Stimulated activated CD4-positive, alpha-beta T cell treated with anti-CD3 and anti-CD28 coated beads, Interleukin-15, amount 100 ng/mL, for 48 hours (primary cell): ENCODE measurements around the gene MIEN1.
"Not testable (repeated sequence)": the region's sequence is repeated elsewhere in the genome, so short reads cannot be mapped to it uniquely, and the experiment has no call there.

Source experiments
- DNase-seq, 2 donors: peaks; one replicate each; pipeline ENCODE4 v3.0.0-alpha.2; 2020; ENCODE audit warnings: low read depth in 2 of 2

Gene MIEN1

DNA sequence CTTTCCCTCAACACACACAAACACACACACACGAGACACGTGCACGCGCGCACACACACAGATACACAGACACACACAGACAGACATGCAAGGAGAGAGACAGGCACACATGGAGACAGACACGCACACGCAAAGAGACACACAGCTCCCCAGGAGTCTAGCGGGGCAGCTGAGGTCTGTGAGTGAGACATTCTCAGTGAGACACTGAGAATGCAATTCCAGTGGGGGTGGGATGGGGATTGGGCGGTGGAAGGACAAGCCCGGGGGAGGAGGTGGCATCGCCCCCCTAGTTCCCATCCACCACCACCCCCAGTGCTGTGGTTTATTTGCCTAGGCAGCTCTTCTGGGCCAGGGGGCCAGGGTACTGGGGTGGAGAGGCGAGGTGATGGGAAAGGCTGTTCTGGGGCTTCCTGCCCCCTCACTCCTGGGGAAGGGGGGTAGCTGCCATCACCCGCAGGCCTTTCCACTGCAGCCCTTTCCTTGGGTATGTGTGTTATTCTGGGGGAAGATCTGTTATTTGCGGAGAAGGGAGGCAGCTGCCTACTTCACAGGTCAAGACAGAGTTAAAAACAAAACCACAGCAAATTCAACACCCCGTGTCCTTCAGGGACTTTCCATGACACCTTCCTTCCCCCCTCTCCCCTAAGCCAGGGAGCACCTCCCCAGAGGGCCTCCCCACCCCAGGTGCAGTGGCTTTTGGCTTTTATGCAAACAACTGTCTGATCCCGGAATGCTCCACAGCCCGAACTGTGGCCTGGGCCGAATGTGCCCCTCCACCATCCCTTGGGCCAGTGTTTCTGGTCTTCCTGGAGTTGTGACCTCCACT, 25.4 kb upstream of the MIEN1 start:
- no peak for DNase-seq

DNA sequence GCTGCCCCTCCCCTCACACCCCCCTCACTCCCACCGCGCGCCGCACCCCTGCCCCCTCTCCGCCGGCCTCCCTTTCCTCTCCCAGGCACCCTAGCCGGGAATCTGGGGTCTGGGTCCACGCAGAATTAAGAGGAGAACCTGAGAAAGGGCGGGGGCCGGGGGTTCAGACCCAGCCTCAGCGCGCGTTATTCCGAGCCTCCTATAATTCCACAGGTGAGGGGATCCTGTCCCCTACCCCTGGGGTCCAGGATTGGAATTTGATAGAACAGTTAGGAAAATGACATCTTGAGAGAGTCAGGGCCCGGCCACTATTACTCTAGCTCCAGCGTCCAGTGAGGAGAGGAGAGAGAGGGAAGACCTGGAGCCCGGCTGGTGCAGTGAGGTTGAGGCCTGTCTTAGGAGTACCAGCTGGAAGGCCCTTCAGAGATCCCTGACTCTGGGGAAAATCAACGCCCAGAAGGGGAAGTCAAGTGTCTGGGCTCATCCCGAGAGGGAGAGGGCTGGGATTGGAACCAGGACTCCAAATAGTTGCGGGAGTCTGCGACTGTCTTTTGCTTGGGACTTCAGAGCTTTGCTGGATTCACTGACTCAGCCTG, 24.7 kb upstream of the MIEN1 start:
- DNase-seq: no peak

DNA sequence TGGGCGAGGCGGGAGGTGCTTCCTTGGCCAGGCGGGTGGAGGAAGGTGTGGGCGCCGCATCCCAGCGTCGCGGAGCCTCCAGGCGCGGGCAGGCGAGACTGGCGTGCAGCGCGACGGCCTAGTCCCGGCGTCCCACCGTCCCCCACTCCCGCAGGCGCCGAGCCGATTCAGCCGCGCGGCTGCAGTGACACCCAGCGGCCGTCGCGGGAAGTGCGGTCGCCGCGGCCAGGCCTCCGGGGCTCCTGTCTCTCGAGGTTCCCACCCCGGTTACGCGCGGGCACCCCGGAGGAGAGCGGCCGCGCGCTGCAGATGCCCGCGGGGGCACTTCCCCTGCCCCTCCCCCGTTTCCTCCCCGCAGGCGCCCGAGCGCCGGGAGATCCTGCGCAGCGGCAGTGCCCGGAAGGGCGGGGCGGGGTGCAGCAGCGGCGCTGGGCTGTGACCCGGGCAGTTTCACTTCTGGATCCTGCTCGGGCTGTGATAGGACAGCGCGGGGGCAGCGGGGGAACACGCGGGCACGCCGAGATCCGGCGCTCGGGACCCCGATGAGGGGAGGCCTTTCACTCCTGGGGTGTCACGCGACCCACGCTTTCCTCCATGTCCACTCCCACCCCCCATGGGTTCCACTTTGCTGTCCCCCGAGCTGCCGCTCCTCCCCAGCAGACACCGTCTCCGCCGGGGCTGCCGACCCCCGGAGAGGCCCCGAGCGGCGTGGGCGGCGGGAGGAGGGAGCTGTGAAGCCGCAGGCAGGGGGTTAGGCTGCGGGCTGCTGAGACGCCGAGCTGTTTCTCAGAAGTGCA, 24.0 kb upstream of the MIEN1 start:
- peak; percentile 92 to 95 for DNase-seq

DNA sequence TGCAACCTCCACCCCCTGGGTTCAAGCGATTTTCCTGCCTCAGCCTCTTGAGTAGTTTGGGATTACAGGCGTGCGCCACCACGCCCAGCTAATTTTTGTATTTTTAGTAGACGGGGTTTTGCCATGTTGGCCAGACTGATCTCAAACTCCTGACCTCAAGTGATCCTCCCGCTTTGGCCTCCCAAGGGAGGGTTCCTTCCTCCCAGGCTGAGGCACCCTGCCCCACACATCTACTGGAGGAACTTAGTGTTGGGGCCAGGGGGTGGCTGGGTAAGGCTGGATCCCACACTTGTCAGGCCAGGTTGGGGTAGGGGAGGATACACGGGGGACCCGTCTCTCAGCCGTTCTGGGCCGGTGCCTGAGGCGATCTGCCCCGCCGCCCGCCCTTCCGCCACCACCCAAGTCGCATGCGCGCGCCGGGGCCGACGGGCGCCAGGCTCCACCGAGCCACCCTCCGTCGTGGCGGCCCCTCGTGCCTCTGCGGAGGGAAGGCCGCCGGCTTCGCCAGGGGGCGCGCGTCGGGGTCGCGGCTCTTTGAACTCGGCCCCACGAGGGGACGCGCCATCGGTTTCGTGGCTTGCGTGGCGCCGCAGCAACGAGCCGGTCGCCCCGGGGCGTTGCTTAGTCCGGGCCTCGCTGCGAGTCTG, 23.3 kb upstream of the MIEN1 start:
- DNase-seq: no peak

DNA sequence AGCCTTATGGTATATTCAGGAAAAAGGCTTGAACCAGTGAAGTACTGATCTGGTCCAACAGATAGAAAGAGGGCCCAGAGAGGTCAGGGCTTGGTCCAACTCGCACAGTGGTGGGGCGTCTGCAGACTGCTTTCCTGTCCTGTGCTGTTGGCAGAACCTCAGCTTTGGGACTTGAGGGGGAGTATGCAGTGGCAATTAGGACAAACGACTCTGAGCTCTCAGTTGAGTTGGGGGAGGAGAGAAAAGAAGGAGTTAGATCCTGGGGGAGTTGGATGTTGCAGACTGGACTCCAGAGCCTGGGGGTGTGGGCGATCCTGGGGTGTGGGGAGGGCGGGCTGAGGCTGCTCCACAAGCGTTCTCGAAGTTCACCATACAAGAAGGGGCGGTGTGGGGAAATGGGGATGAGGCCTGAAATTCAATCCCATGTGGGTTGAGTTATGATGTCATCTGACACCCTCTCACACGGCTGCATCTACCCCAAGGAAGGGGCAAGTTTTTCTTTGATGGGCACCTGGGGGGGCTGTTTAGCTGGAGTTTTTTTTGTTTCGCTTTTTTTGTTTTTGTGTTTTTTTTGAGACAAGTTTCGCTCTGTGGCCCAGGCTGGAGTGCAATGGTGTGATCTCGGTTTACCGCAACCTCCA, 22.0 kb upstream of the MIEN1 start:
- no peak for DNase-seq

DNA sequence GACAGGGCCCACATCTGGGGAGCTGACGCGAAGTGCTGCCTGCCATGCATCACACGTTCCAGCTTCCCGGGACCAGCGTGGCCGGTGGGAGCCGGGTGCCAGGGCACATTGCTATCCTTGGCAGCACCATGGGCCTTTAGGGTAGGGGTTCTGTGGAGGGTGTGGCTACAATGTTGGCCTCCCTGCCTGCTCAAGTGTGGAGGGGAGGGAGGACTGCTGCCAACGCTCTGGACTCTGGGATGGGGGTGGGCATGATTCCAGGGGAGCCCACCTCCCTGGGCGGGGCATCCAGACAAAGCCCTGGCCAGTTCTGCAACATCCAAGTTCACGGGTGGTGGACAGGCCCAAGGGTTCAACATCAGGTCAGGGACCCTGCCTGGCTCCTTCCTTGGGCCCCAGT, 21.3 kb upstream of the MIEN1 start:
- no peak for DNase-seq

DNA sequence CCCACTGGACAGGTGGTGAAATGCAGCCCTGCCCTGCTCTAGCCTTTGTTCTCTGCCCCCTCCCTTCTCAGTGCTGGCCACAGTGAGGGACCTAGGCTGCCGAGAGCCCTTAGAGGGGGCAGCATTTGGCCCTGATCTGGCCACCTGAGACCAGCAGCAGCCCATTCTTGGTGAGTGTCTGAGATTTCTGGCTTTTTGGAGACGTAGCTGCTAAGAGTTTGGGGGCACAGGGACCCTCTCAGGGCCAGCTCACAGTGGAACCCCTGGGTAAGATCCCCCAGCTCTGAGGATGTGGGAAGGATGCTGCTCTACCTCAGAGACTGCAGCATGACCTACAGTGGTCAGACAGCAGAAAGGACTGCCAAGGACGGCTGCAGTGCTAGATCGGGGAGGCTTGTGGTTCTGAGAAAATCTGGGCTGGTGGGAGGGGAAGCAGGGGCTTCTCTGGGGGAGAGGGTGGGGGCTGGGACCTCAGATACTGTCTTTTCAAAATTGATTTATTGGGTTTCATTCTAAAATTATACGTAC, 20.7 kb upstream of the MIEN1 start:
- DNase-seq: no peak

DNA sequence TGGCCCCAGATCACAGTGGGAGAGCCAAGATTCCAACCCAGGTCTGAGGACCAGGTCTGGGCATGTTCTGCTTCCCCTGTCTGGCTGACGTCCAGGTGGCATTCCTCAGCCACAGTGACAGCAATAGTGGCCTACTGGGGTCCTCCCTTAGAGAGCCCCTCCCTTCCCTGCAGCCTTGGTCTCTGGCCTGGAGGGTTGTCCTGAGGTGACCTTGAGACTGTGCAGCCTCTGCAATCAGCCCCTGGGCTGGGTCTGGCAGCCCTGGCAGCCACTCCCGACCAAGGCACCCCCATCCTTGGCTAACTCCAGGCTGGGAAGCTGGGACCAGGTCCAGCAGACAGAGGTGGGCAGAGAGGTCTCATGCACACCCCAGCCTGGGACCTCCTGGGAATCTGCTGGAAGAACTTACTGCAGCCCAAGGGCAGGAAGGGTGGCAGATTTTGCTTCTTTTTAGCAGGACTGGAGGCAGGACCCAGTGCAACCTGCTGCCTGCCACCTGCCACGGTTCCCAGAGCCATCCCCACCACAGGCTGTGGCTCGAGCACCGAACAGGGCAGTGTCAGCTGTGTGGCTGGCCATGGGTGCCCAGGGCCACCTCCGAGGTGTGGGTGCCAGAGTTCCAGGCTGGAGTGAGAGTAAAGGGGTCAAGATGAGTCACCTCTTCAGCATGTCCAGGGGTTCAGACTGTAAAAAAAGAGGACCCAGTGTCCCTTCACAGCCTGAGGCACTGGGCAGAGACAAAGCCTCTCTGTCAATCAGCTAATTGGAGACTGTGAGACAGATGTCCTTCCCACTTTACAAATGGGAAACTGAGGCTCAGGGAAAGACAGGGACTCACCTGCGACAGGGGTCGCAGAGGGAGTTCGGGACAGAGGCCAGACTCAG, 20.0 kb upstream of the MIEN1 start:
- no peak for DNase-seq

DNA sequence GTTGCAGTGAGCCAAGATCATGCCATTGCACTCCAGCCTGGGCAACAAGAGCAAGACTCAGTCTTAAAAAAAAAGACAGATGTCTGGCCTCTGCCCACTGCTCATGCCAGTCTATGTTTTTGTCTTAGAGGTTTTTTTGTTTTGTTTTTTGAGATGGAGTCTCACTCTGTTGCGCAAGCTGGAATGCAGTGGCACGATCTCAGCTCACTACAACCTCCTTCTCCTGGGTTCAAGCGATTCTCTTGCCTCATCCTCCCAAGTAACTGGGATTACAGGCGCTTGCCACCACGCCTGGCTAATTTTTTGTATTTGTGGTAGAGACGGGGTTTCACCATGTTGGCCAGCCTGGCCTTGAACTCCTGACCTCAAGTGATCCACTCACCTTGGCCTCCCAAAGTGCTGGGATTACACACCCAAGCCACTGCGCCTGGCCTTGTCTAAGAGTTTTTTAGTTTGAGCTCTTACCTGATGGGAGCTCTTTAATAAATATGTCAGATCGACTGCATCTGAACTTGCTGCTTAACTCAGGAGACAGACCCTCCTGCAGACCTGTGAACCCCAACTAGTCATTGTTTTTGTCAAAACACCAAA, 18.2 kb upstream of the MIEN1 start:
- DNase-seq: not testable (repeated sequence)

DNA sequence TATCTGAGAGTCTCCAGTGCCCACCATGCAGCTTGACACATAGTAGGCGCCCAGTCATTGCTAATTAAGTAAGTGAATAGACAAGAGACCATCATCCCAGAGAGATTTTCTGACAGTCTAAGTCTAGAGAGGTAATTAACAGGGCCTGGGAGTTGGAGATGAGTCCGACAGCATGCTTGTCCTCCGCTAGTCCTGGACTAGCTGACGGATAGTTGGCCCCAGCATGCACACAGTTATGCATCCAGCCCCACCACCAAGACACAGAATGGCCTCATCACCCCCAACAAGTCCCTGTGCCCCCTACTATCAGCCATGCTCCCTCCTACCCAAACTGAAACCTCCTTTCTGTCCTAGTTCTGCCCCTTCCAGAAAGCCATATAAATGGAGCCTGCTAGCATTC, 17.4 kb upstream of the MIEN1 start:
- DNase-seq: no peak

DNA sequence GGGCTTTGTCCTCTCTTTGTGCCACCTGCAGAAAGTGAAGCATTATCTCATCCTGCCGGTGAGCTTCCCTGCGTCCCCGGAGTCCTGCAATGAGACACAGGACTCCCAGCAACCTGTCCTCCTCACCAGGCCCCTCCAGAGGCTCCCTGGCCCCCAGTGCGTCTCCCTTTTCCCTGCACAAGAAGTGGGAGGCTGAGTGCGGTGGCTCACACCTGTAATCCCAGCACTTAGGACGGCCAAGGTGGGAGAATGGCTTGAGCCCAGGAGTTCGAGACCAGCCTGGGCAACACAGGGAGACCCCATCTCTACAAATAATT, 15.8 kb upstream of the MIEN1 start:
- DNase-seq: no peak

DNA sequence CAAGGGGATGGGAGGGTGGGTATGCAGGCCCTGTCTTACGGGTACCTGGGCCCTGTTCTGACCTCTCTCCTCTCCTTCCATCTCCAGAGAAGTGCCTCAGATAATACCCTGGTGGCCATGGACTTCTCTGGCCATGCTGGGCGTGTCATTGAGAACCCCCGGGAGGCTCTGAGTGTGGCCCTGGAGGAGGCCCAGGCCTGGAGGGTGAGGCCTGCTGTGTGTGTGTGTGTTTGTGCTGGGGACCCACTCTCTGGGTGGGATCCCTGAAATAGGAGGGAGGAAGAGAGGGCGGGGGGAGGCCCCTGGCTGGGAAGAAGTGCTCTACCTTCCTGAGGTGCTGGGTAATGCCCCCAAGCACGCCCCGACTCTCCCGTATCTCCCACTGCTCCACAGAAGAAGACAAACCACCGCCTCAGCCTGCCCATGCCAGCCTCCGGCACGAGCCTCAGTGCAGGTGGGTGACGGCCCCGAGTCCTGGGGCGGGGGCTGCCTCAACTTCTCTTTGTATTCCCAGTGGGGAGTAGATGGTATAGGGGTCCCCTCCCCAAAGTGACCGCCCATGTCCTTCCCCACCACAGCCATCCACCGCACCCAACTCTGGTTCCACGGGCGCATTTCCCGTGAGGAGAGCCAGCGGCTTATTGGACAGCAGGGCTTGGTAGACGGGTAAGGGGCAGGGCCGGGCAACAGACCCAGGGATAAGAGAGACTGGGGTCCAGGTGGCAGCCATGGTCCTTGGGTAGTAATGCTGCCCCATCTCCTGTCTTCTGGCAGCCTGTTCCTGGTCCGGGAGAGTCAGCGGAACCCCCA, 15.2 kb upstream of the MIEN1 start:
- DNase-seq: no peak

DNA sequence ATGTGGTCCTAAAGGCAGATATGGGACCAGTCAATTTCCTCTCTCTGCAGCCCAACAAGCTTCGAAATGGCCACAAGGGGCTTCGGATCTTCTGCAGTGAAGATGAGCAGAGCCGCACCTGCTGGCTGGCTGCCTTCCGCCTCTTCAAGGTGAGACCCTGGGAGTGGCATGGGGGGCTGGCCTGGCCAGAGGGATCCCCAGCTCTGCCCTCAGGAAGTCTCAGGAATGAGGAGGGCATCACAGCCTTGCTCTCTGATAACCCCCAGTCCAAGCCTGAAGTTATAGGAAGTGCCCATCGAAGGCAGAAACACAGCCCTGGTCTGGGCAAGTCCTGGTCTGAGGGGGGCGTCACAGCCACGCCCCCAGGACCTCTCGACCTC, 14.5 kb upstream of the MIEN1 start:
- DNase-seq: no peak

DNA sequence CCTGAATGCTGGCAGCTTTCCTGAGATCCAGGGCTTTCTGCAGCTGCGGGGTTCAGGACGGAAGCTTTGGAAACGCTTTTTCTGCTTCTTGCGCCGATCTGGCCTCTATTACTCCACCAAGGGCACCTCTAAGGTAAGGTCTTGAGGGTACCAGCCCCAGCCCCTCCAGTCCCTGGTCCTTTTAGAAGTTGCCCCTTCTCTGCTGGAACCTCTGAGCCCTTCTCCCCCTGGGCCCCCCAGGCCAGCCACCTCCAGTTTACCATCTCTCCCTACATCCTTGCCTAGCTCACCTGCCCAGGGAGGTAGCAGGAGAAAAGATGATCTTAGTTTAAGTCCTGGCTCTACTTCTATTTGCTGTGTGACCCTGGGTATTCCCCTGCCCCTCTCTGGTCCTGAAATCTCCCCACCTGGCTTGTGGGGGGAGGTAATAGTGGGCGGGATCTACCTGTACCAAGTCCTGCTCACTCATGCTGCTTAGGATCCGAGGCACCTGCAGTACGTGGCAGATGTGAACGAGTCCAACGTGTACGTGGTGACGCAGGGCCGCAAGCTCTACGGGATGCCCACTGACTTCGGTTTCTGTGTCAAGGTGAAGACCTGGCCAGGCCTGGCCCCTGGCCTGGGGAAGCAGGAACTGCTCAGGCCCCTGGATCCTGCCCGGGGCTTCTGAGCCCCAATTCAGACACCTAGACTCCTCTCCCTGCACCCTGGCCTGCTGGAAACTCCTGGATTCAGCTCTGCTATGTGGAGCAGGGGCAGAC, 13.9 kb upstream of the MIEN1 start:
- no peak for DNase-seq

DNA sequence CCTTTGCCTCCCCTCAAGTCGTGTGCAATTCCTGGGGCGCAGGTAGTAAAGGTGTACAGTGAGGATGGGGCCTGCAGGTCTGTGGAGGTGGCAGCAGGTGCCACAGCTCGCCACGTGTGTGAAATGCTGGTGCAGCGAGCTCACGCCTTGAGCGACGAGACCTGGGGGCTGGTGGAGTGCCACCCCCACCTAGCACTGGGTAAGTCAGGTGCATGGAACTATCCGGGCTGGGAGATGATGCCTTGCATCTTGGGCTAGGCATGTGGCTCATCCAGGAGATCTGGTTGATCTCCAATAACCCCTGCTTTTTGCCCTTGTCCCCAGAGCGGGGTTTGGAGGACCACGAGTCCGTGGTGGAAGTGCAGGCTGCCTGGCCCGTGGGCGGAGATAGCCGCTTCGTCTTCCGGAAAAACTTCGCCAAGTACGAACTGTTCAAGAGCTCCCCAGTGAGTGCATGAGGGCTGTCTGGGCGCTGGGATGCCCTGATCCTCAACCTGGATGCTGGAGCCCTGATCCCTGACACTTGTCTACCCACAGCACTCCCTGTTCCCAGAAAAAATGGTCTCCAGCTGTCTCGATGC, 12.6 kb upstream of the MIEN1 start:
- DNase-seq: no peak

DNA sequence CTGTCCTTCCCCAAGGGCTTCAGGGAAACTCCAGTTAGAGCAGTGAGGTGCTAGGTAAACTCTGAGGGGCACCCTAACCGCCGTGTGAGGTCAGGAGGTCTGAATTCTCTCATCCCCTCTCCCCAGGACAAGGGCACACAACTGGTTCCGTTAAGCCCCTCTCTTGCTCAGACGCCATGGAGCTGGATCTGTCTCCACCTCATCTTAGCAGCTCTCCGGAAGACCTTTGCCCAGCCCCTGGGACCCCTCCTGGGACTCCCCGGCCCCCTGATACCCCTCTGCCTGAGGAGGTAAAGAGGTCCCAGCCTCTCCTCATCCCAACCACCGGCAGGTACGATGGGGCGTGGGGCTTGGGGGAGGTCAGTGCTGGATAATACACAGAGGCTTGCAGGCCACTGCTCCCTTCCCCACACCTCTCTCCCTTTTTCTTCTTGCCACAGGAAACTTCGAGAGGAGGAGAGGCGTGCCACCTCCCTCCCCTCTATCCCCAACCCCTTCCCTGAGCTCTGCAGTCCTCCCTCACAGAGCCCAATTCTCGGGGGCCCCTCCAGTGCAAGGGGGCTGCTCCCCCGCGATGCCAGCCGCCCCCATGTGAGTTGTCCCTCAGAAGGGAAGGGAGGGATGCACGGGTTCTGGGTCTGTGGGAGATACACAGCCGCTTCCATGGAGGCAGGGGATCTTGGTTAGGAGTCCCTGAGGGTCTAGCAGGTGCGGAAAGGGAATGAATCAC, 12.0 kb upstream of the MIEN1 start:
- DNase-seq: no peak

DNA sequence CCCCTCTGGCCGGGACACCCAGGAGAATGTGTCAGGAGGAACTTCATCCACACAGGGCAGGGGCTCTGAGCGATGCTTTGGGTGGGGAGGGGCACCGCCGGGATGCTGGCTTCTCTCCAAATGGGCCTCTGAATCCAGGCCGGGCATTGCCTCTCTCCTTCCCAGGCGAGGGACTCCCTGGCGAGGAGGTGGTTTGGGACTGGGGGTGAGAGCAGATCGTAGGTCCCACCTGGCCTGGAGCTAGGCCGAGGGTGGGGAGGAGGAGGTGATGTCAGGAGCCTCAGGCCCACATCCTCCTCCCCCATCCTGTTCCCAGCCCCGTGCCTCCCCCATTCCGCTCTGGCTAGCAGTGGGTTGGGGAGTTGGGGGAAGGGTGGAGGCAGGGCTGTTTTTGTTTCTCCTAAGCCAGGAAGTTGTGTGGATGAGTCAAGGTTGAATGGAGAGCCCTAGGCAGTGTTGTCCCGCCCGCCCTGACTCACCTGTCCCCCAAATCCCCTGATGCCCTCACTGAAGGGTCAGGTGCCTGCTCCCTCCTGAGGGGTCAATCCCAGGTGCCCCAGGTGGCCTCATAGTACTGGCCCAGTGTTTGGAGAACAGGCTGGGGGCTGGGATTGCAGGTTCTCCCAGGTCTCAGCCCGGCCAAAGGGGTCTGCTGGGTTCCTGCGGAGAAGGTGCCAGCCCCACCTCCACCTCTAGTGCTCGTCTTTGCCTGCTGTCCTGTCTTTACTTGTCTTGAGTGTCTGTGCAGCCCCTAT, 10.2 kb upstream of the MIEN1 start:
- no peak for DNase-seq
